SKM-1 treated with dmso at 0.1 percent for 144 hours (cell line): ENCODE results near the gene GNAO1.

Experiments
- DNase-seq: peaks from one replicate; lab custom pipeline; 2025; ENCODE audit not compliant: unreplicated experiment; lab: John Stamatoyannopoulos, UW

The GNAO1 gene

DNA sequence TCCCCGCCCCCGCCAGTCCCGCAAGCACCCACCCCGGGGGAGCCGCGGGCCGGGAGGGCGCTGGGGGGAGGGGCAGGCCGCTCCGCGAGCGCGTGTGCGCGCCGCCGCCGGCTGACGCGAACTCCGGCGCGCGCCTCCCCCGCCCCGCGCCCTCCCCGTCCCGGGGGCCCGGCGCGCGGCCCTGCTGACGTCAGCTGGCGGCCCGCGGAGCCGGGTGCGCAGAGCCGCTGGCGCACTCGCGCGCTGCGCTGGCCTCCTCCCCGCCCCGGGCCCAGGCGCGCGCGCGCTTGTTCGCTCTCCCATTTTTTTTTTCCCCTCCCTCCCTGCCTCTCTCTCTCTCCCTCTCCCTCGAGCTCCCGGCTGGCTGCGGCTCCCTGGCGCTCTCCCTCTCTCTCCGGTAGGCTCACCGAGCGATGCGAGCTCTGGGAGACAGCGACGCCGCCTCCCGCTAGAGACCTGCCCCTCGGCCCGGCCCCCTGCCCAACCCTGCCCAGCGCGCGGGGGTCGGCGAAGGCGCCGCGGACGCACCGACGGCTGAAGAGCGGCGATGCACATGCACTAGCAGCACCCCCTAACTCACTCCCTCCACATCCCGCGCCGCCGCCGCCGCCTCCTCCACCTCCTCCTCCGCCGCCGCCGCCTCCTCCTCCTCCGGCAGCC is at the start of gene GNAO1:
TSS of gene GNAO1 (plus strand) at position 334 of the 660 bp plus-strand sequence. CDS start 747 bp downstream, outside the sequence.
- peak; percentile 26 for DNase-seq

DNA sequence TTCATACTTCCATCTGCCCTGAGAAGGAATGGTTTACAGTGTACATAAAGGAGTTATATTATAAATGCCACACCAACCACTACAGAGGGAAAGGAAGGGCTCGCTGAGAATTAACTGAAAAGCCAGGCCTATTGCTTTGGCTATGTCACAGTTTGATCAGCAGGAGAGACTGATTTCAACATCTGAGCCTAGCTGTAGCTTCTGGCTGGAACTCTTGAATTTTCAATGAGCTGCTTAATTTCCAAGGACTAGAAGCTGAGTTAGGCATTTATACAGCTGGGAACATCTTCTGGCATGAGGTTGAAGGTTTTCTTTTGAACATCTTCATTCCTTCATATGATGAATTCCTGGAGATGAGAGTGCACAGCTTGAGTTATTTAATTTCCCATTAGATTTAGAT is 47.6 kb upstream of the GNAO1 start:
- no peak for DNase-seq

DNA sequence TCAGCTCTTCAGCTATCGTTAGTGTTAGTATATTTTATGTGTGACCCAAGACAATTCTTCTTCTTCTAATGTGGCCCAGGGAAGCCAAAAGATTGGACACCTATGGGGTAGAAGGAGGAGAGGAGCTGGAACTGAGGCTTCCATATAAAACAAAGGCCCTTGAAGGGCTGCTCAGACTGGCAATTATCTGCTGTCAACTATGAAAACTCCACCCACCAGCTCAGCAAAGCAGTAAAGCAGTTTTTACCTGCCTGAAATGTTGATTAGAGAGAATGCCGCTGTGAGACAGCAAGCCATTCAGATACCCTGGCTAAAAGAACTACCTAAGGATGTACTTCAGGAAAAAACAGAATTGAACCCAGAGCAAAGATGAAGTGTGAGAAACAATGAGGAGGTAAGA is 45.9 kb upstream of the GNAO1 start:
- DNase-seq, result no peak

DNA sequence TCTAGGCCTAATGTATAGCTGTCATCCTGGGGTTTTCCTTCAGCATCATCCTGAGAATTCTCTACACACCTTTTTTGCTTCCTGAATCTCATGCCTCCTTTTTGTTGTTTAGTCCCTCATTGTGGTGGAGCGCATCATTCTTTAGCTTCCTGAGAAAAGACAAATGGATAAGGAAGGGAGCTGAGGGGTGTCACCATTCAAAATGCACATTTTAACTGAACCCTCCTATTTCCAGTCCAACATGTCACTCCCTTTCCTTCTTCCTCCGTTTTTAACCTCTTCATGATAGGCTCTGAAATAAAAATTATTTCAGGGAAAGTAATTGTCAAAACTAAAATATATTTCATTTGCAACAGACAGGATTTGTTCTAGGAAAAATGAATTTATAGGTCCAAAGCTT is 39.7 kb upstream of the GNAO1 start:
- no peak for DNase-seq

DNA sequence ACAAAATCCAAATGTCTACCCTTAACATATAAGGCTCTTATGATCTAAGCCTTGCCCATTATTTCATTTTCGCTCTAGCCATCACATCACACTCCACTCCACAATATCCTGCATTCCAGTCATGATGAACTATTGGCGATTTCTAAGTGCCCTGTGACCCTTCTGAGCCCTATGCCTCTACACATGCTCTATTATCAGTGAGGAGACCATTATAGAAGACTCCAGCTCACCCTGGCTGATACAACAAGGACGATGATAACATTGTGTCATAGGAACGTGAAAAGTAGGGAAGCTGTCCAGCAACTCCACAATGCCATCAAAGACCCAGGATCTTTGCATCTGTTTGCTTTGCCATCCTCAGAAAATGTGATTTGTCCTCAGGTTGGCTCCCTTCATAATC is 29.6 kb upstream of the GNAO1 start:
- no peak for DNase-seq

DNA sequence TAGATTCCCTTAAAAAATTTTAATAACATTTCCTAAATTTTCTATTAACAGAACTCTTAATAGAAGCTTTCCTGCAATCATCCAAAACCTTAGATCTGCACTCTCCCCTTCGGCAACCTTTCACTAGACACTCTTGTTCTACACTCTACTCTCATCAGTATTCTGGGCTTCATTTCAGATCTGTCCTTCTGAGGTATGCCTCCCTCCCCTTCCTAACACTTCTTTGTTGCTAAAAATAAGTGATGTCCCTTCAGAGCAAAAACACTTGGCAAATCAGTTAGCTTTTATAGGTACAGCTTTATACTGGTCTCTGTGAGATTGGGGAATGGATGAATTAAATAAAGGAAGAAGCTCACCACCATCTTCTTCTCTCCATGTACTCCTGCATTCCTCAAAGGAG is 28.2 kb upstream of the GNAO1 start:
- DNase-seq, result no peak

DNA sequence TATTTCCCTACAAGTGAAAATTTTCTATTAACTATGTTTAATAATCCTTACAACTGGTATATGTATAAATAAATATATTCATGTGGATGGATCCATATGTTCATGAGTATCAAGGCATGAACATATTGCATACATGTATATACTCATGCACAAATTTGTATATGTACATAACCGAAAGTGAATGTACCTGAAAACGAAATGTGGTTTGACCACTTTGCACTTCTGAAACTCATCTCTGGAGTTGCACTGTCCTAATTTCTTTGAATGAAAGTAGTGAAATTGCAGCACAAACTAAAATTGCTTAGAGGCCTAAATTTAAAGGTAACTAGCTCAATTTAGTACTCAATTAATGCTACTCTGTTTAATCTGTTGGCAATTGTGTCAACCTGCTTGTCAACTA is 27.4 kb upstream of the GNAO1 start:
- no peak for DNase-seq

DNA sequence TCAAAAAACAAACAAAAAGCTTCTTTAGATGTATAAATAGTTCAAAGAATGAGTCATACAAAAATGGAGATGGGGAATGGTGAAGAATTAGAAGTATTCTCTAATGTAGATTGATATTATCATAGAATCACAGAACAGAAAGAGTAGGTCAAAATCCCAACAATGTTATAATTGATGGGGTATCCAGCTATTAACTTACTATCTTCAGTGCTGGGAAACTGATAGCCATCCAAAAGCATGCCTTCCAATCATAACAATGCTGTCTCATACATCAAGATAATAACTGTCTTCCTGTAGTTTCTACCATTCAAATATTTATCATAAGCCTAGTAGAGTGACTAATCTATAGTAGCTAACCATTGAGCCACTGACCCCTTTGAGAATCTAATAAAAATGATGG is 26.7 kb upstream of the GNAO1 start:
- DNase-seq, result no peak

DNA sequence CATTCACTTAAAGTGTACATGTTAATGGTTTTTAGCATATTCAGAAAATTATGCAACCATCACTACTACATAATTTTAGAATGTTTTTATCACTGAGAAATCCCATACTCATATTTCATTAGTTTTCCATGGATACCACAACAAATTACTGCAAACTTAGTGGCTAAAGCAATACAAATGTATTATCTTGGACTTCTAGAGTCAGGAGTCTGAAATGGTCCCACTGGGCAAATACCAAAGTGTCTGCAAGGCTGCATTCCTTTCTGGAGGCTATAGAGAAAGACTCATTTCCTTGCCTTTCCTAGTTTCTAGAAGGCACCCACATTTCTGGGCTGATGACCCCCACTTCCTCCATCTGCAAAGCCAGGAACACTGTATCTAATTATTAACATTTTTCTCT is 16.9 kb upstream of the GNAO1 start:
- DNase-seq, result no peak

DNA sequence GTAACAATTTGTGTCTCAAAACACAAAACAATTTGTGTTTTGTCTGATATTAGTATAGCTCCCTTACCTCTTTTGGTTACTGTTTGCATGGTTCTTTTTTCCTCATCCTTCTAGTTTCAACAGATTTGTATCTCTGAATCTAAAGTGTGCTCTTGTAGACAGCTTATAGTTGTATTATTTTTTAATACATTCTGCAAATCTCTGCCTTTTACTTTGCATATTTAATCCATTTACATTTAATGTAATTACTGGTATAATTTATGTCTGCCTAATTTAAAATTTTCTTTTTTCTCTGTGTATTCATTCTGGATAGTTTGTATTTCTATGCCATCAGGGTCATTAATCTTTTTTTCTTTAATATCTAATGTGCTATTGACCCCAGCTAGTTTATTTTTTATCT is 9.9 kb upstream of the GNAO1 start:
- DNase-seq, result no peak

DNA sequence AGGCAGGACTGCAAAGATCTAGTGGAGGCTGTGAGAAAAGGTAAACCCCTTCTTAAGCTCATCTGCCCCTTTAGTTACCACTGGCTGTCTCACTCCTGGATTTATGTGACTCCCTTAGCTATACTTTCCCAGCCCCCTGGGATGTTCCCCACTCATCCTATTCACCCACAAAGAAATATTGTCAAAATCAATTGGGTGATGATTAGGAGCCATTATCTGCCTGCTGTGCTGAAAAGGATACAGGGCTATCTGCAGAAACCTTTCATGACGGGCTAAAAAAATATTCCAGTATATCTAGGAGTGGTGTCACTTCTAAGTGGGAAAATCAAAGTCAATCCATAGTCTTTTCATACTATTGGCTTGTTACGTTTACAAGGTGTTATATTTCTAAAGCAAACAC is 8.0 kb upstream of the GNAO1 start:
- DNase-seq, result no peak

DNA sequence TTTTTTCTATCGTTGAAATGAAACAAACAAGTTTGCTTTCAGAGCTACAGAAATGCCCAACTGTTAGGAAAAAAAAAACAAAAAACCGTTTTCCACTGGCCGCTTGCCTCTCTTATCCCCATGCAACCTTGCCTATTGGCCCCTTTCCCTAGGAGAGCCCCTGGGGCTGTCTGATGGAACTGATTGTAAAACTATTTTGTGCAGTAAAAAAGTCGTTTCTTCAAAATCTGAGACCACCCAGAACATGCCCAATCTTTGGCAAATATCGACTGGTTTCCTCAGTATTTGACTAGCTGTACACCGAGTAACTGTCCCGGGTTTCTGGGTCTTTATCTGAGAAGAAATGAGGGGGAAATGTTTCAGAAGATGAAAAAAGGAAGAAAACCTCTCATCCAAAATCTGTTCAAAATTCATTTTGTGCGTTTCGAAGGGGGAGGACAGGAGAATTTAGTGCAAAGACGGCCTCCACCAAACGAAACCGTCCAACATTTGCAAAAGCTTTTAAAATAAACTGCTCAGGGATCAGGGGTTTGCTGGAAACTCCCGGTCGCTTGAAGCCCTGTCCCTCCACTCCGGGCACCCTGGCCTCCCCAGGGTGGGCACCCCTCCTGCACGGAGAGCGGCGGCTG is 1.1 kb upstream of the GNAO1 start:
- no peak for DNase-seq

DNA sequence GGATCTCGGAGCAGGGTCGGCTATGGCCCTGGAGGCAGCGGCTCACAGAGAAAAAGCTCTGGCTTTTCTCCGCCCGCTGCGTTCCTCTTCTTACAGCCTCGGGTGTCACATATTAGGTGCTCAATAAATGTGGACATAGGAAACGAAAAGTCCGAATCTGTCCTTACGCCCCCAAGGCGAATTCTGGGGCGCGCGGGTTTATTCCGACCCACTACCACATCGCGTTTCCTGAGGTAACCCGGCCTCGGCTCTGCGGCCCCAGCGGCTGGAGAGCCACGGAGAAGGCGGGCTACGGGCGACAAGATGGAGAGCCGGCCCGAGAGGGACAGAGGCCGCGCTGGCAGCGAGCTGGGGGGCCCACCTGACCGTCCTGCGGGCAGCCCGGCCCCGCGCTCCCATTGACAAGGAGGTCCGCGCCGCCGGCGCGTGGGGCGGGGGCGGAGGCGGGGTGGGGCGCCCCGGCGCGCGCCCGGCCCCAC is 573 bp upstream of the GNAO1 start:
- DNase-seq, result no peak

DNA sequence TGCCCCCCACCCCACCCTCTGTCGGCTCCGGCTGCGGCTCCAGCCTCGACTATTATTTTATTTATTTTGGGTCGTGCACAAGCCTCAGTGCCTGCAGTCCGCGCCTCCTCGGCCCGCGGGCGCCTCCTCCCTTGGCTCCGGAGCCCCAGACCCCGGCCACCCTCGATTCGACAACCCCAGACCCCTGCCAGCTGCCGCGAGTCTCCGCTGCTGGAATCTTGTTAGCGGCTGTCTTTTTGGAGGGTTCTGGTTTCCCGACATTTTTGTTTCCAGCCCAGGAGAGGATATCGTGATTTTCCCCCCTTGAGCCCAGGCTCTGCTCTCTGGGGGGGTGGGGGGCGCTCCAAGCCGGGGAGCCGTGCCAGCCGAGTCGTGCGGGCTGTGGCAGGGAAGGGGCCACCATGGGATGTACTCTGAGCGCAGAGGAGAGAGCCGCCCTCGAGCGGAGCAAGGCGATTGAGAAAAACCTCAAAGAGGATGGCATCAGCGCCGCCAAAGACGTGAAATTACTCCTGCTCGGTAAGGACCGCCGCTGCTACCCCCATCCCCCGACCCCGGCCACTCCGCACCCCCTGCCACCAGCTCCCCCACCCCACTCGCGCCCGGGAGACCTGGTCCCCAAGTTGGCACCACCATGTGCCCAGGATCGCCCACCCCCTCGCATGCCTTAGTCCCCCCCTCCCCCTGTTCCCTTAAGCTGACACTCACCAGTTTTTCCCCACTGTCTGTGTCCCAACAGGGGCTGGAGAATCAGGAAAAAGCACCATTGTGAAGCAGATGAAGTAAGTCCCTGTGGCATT is 746 bp downstream of the GNAO1 start:
- DNase-seq, result no peak

DNA sequence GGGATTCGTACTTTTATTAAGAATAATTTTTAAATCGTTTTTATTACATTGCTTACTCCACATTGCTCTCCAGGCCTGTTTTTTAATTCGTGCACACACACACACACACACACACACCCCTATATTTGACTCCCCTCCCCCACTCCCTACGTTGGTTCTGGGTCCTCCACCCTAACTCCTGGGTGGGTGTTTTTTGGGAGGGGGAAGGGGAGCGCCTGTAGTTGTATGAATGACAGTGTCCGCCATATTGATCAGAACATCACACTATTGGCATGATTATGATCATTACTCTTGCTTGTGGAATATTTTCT is 1.3 kb downstream of the GNAO1 start:
- no peak for DNase-seq

DNA sequence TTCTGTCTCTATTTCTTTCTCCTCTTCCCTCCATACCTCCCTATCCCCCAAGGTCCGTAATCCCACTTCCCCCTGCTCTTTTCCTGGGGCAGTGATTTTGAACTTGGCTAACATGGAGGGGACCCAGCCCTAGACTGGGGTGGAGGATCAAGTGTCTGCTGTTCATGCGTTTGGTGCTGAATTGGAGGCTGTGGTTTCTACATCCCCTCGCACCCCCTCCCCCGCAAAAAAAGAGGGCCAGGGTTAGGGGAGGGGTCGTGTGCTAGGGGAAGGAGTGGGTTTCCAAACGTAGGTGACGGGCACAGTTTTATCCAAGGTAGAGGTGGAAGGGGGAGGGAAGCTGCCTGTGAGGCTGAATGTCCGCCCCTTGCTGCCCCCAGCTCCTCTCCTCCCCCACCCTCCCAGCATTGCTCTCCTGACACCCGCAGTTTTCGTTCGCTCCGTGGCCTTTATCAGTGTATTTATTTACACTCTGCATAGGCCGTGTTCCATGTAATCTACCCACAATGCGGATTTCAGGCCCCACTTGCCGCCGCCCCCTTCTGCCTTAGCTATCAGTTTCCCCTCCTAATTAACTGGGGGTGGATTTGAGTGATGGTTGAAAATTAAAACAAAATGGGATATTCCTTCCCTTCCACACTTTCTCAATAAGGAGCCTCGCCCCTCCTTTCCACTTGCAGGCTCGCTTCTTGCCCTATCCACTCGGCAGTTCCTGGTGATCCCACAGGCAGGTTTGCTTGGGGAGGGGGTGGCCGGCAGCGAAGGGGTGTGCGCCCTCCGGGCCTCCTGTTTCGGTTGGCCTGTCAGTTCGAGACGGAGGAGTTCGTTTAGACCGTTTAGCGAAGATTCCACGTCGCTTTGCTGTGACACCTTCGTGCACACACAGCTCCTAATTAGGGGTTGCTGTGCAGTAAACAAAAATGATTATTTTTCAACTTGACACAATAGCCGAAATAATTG is 2.0 kb downstream of the GNAO1 start:
- DNase-seq, result no peak

DNA sequence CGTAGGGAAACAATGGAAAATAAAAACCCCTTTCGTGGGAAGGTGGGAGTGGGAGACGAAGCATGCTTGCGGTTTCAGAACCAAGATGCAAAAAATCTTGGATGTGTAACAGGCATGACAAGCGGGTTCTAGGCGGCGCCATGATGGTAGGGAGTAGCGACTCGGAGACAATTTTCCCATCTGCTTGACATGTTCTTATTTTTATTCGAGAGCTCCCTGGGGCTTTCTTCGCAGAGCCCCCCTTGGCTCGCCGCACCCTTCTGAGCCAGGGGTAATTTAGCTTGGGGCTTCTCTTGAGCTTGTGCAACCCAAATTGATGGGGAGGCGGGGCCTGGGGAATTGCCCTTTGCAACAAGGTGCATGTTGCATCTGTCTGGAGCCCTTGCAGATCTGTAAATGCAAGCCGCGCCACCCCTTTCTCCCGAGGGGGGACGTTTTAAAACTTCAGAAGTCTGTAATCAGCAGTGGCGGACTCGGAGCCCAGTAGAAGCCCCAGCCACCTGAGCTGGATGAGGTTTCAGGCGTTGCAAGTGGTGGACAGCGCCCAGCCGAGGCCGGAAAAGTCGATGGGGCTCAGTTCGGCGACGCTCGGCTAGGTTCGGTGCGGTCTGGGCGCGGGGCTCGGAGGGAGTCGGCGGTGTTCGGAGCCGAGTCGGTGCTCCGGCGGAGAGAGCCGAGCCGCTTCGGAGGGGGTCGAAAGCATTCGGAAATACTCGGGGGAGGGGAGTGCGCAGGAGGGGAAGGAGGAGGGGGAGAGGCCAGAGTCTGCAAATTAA is 2.9 kb downstream of the GNAO1 start:
- DNase-seq, result no peak

DNA sequence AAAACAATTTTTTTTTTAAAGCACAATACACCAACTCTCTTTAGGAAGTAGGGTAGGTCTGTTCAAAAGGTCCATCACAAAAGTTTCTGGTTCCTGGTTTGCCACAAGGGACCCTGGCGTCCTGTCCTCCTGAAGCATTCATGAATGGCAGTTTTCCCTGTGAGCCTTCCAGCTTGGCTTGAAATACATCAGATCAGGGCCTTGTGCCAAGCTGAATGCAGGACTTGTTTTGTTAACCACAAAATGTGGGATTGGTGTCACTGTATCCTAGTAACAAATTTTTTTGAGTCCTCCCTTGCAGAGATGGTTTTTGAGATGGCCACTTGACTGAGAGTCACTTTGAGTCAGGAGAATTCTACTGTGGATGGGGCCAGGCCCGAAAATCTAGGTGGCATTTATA is 3.9 kb downstream of the GNAO1 start:
- no peak for DNase-seq

DNA sequence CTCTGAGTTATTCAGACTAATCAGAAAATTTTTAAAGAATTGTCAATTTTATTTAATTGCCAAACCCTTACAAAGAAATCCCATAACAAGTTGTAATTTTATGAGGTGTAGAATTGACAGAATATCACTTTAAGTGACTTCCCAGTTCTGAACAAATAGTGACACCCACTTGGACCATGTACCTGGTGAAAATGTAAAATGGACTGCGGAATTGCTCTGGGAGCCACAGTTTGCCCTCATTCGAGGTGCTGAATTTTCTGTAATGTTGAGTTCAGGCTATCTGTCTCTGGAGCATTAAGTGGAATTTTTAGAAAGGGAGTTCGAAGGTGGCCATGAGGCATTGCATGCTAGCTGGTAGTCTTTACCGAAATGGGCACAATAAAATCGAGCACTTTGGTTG is 5.1 kb downstream of the GNAO1 start:
- DNase-seq, result no peak

DNA sequence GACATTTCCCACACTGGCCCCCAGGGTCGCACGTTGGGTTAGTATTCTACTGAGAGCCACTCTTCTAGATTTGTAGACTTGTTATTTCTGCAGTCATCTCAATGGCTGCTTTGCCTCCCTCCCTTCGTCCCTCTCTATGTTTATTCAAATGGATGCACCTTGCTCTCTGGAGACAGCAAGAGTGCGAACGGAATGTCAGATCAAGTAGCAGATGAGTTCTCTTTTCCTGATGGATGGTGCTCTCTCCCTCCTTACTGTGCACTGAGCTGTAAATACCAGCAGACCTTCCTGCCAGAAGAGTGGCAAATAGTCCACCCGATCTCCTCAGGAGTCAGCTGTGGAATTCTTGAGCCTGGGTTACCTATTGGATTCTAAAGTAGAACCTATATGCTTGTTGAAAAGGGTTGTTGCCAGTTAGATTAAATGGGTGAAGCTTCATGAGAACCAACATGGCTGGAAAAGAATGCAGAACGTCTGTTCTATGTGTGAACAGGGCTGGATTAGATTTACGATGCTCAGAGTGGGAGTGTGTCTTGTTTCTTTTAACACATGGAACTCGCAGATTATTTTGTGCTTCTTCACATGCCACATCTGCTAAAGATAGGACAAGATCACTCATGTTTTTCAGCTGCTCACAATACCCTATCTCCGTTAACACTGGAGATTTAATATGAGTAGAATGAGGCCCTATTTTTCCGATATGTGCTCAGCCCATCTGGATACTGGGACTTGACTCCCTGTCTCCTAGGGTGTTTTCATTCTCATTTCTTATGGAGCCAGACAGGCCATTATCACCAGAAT is 6.1 kb downstream of the GNAO1 start:
- DNase-seq, result no peak
